ENCODE measurements around the gene TCTN1.

DNA sequence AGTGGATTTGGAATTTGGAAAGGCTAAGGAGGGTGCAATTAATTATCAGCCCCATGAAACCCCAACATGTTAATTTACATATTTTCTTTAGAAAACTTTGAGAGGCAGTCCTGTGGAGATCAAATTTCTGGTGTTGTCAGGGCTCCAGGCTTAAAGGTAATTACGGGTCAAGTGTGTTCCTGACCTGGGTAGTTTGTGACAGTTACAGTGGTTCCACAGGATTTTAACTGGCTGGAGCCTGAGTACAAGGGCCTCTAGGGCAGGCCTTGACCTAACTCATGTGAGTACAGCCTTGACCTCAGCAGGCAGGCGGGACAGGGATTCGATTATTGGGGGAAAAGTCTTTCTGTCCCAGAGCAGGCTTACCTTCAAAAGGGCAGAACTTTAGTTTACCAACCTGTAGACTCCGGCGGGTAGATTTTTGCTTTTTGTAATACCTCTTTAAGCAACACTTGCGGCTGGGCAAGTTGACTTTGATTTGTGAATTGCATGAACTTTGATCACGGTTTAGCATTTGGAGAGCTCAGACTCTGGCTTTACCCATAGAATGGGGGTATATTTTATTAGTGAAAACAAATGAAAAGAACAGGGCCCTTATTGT is 22.4 kb upstream of the TCTN1 start:
- TF ChIP-seq, protein P1, sequence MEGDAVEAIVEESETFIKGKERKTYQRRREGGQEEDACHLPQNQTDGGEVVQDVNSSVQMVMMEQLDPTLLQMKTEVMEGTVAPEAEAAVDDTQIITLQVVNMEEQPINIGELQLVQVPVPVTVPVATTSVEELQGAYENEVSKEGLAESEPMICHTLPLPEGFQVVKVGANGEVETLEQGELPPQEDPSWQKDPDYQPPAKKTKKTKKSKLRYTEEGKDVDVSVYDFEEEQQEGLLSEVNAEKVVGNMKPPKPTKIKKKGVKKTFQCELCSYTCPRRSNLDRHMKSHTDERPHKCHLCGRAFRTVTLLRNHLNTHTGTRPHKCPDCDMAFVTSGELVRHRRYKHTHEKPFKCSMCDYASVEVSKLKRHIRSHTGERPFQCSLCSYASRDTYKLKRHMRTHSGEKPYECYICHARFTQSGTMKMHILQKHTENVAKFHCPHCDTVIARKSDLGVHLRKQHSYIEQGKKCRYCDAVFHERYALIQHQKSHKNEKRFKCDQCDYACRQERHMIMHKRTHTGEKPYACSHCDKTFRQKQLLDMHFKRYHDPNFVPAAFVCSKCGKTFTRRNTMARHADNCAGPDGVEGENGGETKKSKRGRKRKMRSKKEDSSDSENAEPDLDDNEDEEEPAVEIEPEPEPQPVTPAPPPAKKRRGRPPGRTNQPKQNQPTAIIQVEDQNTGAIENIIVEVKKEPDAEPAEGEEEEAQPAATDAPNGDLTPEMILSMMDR (IDR thresholded peaks at IDR 0.05; ENCODE audit: insufficient read depth, low read length, poor library complexity, severe bottlenecking): no peak
- TF ChIP-seq EZH2phosphoT487 (conservative IDR thresholded peaks at IDR 0.05; ENCODE audit: low read length): no peak
